Stimulated activated naive B cell treated with anti-CD40 and anti-IgM and Interleukin-4, amounts not matched to agents 10 μg/mL and 1 μg/mL and 100 μg/mL, for 72 hours (primary cell): Measurements from ENCODE around the gene FOSL2.

Experiments
- ATAC-seq, 2 donors: fragments of 150-1000 bp; cut with Tn5 transposase; replicated peaks; 2 replicates each; pipeline ENCODE4 v1.10.0; 2021; ENCODE audit warnings: moderate library complexity in 1 of 2
- DNase-seq: peaks from one replicate; pipeline ENCODE4 v3.0.0; 2021
- H3K27ac Mint-ChIP-seq: one replicate; pipeline ENCODE4 v1.8.0; 2022; ENCODE audit warnings: mild to moderate bottlenecking, mixed read lengths
- H3K27me3 Mint-ChIP-seq, 2 donors: one replicate each; pipeline ENCODE4 v1.8.0; 2022; ENCODE audit warnings: mixed read lengths in 2 of 2
- H3K36me3 Mint-ChIP-seq, 2 donors: one replicate each; pipeline ENCODE4 v1.8.0; 2022; ENCODE audit warnings: mixed read lengths in 2 of 2, mild to moderate bottlenecking in 1 of 2
- H3K4me1 Mint-ChIP-seq, 2 donors: one replicate each; pipeline ENCODE4 v1.8.0; 2022; ENCODE audit warnings: mixed read lengths in 2 of 2, mild to moderate bottlenecking in 1 of 2
- H3K4me3 Mint-ChIP-seq, 2 donors: one replicate each; pipeline ENCODE4 v1.8.0; 2022; ENCODE audit warnings: mild to moderate bottlenecking in 2 of 2, mixed read lengths in 2 of 2, moderate library complexity in 1 of 2
- H3K9me3 Mint-ChIP-seq, 2 donors: one replicate each; pipeline ENCODE4 v1.8.0; 2022; ENCODE audit warnings: mixed read lengths in 2 of 2, mild to moderate bottlenecking in 1 of 2

Gene FOSL2

DNA sequence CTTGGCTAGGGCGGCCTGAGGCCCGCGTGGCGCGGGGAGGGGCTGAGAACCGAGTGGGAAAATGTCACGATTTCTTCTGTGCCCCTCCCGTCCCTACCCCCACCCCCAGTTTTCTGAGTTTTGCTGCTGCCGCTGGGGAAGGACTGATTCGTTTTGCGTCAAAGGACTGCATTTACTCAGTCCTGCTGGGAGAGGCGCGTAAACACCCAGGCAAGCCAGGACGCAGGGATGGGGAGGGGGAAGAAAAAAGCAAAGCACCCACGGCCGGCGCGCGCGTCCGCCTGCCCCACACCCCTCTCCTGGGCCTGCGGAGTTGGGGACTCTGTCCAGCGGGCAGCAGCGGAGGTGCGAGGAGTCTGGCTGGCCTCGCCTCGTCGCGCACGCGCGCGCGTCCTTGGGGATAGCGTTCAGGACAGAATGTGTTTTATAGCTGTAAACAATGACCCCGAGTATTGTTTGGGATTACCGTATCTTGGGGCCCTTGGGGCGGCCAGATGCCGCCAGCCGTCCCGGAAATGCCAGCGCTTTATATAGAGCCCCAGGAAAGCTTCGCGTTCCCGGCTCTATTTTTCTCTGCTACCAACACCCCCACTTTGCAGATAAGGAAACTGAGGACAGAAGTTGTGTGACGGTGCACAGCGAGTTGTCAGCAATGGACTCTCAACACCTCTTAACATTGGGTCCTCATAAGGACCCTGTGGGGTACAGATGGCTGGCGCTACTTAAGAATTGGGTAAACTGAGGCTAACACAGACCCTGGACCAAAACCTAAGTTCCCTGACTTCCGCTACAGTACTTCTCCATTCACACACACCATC is 1.7 kb upstream of the FOSL2 start:
- Mint-ChIP-seq H3K36me3 (peaks cover 8 to 10% of the 10 kb centered on the region in 2 donors), H3K4me1 (peaks cover 28 to 39% of the 10 kb centered on the region in 2 donors), H3K27ac (peak overlapping the region; percentile 95), H3K9me3 (peaks cover 0 to 2% of the 10 kb centered on the region in 2 donors), H3K27me3 (peaks cover 0 to 13% of the 10 kb centered on the region in 2 donors), H3K4me3 (peak overlapping the region in 1 of 2 donors; percentile 88)
- DNase-seq (no peak), ATAC-seq (peak; percentile 0)

DNA sequence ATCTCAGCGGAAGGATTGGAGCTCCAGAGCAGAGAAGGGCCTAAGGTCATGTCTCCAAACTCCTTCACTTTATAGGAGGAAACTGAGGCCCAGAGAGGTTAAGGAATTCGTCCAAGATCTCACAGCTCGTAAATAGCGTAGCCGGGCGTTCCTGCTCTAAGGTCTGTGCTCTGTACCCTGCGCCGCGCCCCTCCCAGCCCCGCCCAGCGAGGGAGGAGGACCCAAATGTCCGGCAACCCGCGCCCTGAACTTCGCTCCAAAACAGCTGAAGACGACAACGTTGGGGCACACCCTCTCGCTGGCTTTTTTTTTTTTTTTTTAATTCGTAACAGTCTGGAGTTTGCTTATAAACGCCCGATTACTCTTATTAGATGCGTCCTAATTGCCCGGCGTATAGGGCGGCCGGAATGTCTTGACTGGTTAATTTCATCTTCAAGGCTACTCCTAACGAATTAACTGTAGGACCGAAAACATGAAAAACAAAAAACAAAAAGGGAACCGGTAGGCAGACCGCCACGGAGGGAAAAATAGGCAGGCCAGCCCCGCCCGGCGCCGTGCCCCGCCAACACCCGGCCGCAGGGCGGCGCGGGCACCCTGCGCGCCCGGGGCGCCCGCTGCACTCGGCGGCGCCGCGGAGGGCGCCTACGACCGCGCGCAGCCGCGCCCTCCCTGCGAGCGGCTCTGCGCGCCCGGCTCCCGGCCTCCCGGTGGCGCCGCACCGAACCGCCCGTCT is 928 bp upstream of the FOSL2 start:
- peaks cover 28 to 39% of the 10 kb centered on the region in 2 donors for H3K4me1 Mint-ChIP-seq
- H3K36me3 Mint-ChIP-seq, result peaks cover 8 to 10% of the 10 kb centered on the region in 2 donors
- H3K9me3 Mint-ChIP-seq, result peaks cover 0 to 2% of the 10 kb centered on the region in 2 donors
- DNase-seq (peak; percentile 50), ATAC-seq (peak; percentile 40 to 47)
- peak overlapping the region in 1 of 2 donors; percentile 88 for H3K4me3 Mint-ChIP-seq
- H3K27ac Mint-ChIP-seq, result peak overlapping the region; percentile 95
- H3K27me3 Mint-ChIP-seq, result peaks cover 0 to 13% of the 10 kb centered on the region in 2 donors

DNA sequence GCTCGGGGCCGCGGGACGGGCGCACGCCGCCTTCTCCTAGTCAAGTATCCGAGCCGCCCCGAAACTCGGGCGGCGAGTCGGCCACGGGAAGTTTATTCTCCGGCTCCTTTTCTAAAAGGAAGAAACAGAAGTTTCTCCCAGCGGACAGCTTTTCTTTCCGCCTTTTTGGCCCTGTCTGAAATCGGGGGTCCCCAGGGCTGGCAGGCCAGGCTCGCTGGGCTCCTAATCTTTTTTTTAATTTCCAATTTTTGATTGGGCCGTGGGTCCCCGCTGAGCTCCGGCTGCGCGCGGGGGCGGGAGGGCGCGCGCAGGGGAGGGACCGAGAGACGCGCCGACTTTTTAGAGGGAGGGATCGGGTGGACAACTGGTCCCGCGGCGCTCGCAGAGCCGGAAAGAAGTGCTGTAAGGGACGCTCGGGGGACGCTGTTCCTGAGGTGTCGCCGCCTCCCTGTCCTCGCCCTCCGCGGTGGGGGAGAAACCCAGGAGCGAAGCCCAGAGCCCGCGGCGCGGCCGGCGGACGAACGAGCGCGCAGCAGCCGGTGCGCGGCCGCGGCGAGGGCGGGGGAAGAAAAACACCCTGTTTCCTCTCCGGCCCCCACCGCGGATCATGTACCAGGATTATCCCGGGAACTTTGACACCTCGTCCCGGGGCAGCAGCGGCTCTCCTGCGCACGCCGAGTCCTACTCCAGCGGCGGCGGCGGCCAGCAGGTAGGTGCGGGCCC is 617 bp downstream of the FOSL2 start:
- peak overlapping the region; percentile 79 for H3K27ac Mint-ChIP-seq
- peaks cover 23 to 29% of the 10 kb centered on the region in 2 donors for H3K4me1 Mint-ChIP-seq
- peaks cover 0 to under 1% of the 10 kb centered on the region in 2 donors for H3K9me3 Mint-ChIP-seq
- peak; percentile 52 for DNase-seq
- peak; percentile 12 to 15 for ATAC-seq
- H3K36me3 Mint-ChIP-seq, result peaks cover 8 to 16% of the 10 kb centered on the region in 2 donors
- H3K27me3 Mint-ChIP-seq, result peaks cover 0 to 13% of the 10 kb centered on the region in 2 donors
- no peak overlapping the region for H3K4me3 Mint-ChIP-seq

DNA sequence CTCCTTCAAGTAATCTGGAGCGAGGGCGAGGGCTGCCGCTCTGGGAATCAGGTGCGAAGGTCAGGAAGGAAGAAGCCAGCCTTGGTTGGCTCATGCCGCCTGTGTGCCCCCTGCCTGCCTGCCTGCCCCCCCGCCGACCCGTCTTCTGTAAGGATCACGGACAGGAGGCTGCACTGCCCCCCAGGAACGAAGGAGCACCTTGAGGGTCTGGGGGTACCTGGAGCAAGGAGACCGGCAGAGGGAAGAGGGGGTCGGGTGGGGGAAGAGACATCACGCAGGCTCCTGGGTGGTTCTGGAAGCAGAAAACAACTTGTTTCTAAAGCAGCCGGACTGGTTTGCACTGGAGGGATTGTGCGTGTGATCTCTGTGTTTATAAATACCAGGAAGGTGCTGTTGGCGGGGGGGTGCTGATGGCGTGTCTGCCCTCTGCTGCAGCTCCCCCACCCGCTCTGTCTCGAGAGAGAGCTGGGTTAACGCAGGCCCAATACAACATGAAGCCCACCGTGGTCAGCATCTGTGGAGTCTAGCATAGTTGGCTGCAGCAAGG is 1.7 kb downstream of the FOSL2 start:
- peak overlapping the region; percentile 93 for H3K27ac Mint-ChIP-seq
- DNase-seq, result no peak
- no peak overlapping the region for H3K4me3 Mint-ChIP-seq

DNA sequence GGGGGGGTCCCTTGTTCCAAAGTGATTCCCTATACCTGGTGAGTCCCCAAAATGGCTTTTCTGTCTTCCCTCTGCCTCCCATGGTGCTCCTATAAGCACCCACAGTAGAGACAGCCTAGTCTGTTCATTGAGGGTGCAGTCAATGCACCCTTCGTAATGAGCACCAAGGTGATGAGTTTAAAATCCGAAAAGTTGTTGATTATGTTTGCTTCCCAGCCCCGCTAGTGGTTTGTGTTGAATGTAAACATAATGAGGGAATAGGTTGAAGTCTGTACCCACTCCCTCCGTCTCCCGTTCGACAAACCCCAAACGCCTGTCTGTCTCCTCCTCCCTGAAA is 2.3 kb downstream of the FOSL2 start:
- H3K27me3 Mint-ChIP-seq, result peaks cover 0 to 5% of the 10 kb centered on the region in 2 donors
- no peak overlapping the region for H3K4me3 Mint-ChIP-seq
- no peak for ATAC-seq
- peaks cover 8 to 16% of the 10 kb centered on the region in 2 donors for H3K36me3 Mint-ChIP-seq
- peaks cover 15 to 17% of the 10 kb centered on the region in 2 donors for H3K4me1 Mint-ChIP-seq
- H3K9me3 Mint-ChIP-seq, result no peaks in the 10 kb centered on the region
- DNase-seq, result no peak
- no peak overlapping the region for H3K27ac Mint-ChIP-seq

More for the DNA sequence above, 1.7 kb downstream of the FOSL2 start:
- peaks cover 20 to 21% of the 10 kb centered on the region in 2 donors for H3K4me1 Mint-ChIP-seq
- H3K27me3 Mint-ChIP-seq, result peaks cover 0 to 10% of the 10 kb centered on the region in 2 donors
- no peaks in the 10 kb centered on the region for H3K9me3 Mint-ChIP-seq
- H3K36me3 Mint-ChIP-seq, result peaks cover 8 to 16% of the 10 kb centered on the region in 2 donors
- no peak for ATAC-seq

DNA sequence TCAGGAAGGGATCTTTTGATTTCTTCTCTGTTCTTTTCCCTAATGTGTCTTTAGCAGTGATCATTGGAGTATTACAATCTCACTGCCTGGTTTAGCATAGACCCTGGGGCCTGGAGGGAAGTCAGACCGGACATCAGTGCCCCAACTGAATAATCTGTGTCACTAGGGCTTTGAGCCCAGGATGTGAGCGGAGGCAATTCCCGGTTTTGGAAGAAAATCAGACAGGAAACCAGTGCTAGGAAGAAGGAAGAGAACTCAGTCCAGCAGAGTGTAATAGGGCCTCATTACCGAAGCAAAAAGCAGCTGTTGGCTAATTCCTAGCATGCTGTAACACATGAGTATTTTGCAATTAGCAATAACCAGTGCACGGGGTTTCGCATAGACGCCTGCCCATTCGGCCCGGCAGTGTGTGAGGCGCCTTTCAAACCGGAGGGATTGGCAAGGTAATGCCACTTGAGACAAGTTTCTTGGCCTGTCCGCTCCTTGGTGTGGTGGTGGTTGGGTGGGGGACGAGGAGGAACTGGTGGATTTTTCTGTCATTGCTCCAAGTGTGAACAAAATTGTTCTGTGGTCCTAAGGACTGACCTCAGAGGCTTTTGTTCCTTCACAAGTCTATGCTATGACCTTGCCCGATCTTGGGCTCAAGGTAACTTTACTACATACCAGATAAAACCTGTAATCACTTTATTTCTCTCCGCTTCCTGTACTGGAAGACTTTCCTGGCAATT is 2.8 kb downstream of the FOSL2 start:
- Mint-ChIP-seq H3K4me1 (peaks cover 12 to 19% of the 10 kb centered on the region in 2 donors), H3K27me3 (peaks cover 0 to 4% of the 10 kb centered on the region in 2 donors), H3K36me3 (peaks cover 8 to 21% of the 10 kb centered on the region in 2 donors), H3K27ac (no peak overlapping the region), H3K4me3 (no peak overlapping the region), H3K9me3 (no peaks in the 10 kb centered on the region)
- ATAC-seq, result no peak
- DNase-seq, result no peak

DNA sequence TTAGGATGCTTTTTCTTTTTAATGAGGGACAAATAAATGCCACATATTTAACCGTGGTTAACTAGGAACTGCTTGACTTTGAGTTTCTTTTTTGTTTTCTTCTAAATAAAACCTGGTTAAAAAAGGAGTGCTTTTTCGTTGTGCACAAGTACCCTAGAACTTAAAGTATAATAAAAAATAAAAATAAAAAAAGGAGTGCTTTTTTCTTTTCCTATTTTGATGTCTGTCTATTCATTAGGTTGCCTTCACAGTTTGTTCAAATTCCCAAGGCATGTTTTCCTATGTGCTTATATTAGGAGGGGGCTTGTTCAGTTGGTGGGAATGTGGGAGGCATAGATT is 4.4 kb downstream of the FOSL2 start:
- Mint-ChIP-seq H3K9me3 (no peaks in the 10 kb centered on the region), H3K27me3 (peaks cover 0 to 4% of the 10 kb centered on the region in 2 donors), H3K4me3 (no peak overlapping the region), H3K36me3 (peaks cover 16 to 28% of the 10 kb centered on the region in 2 donors), H3K4me1 (peaks cover 8 to 15% of the 10 kb centered on the region in 2 donors), H3K27ac (no peak overlapping the region)
- DNase-seq, result no peak
- no peak for ATAC-seq

DNA sequence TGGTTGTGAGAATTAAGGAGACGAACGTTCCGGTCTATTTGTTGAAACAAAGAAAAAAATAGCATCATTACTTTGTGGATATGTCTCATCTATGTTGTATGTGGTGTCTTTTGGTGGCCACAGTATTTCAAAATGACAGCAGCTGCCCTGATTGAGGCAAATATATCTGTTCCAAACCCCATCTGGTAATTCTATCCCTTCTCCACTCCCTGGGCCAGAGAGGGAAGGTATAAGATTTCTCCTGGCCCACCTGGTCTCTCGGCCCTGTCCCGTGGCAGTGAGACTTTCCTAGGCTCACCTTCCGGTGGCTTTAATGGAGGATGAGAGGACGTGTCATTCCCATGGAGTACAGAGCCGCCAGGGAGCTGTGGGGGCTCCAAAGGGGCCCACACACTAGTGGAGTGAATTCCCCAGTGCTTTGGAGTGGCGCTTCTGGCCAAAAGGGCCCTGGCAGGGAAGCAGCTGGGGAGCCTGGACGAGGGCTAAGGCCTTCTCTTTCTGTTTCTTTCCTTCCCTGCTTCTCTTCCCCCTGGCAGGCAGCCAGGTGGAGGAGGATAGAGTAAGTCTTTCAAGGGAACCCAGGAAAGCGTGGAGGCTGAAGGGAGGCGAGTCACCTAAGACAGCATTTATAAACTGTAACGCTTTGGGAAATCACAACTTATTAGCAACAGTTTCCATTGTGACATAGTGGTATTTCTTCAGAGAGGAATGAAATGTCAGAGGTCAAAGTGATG is 5.6 kb downstream of the FOSL2 start:
- Mint-ChIP-seq H3K27me3 (peaks cover 0 to 4% of the 10 kb centered on the region in 2 donors), H3K36me3 (peaks cover 20 to 33% of the 10 kb centered on the region in 2 donors), H3K9me3 (no peaks in the 10 kb centered on the region), H3K4me3 (no peak overlapping the region), H3K4me1 (peaks cover 15% of the 10 kb centered on the region in 2 donors), H3K27ac (peak overlapping the region; percentile 65)
- ATAC-seq (no peak), DNase-seq (no peak)

DNA sequence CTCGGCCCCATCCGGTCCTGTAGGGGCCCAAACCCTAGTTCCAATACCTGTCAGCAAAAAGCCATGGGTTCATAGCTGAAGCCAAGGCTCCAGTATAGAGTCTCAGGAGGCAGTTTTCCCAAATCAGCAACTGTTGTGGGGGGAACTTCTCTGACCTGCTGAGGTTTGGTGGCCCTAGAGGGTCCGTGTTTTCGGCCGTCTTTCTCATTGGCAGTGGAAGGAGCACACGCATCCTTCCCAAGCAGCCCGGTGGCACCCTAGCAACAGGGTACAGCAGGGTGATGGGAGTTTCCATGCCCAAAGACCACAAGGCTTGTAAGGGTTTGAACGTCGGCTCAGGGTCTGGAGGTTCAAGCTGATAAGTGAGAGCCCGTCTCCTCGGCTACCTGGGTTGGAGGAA is 6.6 kb downstream of the FOSL2 start:
- Mint-ChIP-seq H3K4me1 (peaks cover 13 to 15% of the 10 kb centered on the region in 2 donors), H3K4me3 (no peak overlapping the region), H3K9me3 (no peaks in the 10 kb centered on the region), H3K27ac (no peak overlapping the region), H3K36me3 (peaks cover 23 to 39% of the 10 kb centered on the region in 2 donors), H3K27me3 (no peaks in the 10 kb centered on the region)
- DNase-seq, result no peak
- ATAC-seq, result no peak

DNA sequence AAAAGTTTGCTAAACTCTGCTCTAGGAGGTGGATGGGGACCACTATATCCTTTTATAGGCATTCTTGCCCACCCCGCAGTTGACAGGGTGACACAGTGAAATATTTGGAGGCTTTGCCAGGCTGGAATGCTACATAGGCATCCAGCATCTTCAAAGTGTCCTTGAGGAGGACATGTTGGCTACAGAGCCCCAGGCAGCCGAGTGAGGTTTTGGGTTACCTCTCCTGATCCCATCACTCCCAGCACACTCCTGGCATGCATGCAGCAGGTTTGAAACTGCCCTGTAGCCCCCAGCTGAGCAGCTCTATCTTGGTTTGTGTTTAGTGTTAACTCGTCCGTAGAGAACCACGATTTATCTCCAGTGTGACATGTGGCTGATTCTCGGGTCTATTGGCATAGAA is 7.3 kb downstream of the FOSL2 start:
- Mint-ChIP-seq H3K4me3 (no peak overlapping the region), H3K27ac (peak overlapping the region; percentile 11), H3K36me3 (peaks cover 19 to 43% of the 10 kb centered on the region in 2 donors)

DNA sequence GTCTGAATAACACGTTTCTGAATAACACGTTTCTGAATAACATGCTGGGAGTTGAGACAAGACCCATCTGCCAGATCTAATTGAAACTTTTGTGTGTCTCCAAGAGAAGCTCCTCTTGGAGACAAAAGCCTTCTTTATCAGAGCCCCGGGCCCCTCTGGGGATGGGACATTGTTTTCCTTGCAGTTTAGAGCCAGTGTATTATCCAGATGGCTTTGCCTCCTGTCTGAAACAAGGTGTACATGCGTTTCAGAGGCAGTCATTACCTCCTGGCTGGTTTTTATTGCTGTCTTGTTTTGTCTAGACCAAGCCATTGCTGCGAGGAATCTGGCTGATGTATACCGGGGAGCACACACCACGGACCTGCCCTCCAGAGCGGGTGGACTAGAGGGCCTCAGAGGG is 7.8 kb downstream of the FOSL2 start:
- H3K4me1 Mint-ChIP-seq, result peaks cover 12 to 15% of the 10 kb centered on the region in 2 donors
- no peaks in the 10 kb centered on the region for H3K9me3 Mint-ChIP-seq
- no peak for ATAC-seq
- DNase-seq, result no peak
- H3K36me3 Mint-ChIP-seq, result peaks cover 19 to 47% of the 10 kb centered on the region in 2 donors
- H3K4me3 Mint-ChIP-seq, result no peak overlapping the region
- H3K27ac Mint-ChIP-seq, result peak overlapping the region; percentile 14
- no peaks in the 10 kb centered on the region for H3K27me3 Mint-ChIP-seq

More for the DNA sequence above, 7.3 kb downstream of the FOSL2 start:
- no peak for ATAC-seq
- Mint-ChIP-seq H3K9me3 (no peaks in the 10 kb centered on the region), H3K4me1 (peaks cover 12 to 15% of the 10 kb centered on the region in 2 donors), H3K27me3 (no peaks in the 10 kb centered on the region)
- no peak for DNase-seq

DNA sequence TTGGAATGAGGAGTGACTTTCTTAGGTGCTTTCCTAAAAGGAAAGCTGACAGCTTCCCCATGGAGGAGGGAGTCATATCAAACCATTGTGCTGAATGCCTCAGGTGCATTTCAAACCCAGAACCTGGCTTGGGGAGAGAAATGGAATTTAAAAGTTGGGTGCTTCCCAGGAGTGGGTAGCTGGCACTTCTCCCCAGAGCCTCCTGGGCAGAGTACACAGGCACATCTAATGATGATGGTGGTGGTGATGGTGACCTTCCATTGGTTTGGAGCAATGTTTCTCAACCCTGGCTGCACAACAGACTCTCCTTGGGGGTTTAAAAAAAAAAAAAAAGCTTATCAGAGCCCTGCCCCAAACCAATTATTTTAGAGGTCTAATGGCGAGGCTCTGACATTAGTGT is 8.3 kb downstream of the FOSL2 start:
- no peak for ATAC-seq
- Mint-ChIP-seq H3K9me3 (no peaks in the 10 kb centered on the region), H3K4me1 (peaks cover 12 to 15% of the 10 kb centered on the region in 2 donors), H3K4me3 (no peak overlapping the region), H3K27me3 (no peaks in the 10 kb centered on the region), H3K27ac (no peak overlapping the region), H3K36me3 (peaks cover 19 to 48% of the 10 kb centered on the region in 2 donors)
- DNase-seq, result no peak

DNA sequence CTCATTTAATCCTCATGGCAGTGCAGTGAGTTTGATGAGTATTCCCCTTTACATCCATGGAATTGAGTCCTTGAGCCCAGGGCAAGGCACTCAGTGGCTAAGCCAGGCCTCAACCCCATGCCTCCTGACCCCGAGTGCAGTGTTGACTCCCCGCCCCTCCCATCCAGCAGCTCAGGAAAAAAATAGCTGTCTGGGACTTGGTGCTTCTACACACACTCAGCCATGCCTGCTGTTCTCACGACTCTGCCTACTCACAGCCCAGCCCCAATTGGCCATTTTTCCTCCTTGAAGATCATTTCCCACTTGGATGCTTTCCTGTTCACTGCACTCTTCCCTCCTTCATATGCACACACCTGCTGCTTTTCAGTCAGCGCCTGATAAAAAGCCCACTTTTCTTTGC is 8.8 kb downstream of the FOSL2 start:
- Mint-ChIP-seq H3K27ac (no peak overlapping the region), H3K36me3 (peaks cover 23 to 53% of the 10 kb centered on the region in 2 donors), H3K4me1 (peaks cover 12 to 18% of the 10 kb centered on the region in 2 donors), H3K27me3 (no peaks in the 10 kb centered on the region), H3K4me3 (no peak overlapping the region), H3K9me3 (no peaks in the 10 kb centered on the region)
- no peak for ATAC-seq
- no peak for DNase-seq
